ENCODE results near the gene NAA15.
A peak's percentile ranks its signal among the peaks of the same experiment; 100 is the strongest.
"Not testable (repeated sequence)": the region's sequence is repeated elsewhere in the genome, so short reads cannot be mapped to it uniquely, and the experiment has no call there.

Gene NAA15

DNA sequence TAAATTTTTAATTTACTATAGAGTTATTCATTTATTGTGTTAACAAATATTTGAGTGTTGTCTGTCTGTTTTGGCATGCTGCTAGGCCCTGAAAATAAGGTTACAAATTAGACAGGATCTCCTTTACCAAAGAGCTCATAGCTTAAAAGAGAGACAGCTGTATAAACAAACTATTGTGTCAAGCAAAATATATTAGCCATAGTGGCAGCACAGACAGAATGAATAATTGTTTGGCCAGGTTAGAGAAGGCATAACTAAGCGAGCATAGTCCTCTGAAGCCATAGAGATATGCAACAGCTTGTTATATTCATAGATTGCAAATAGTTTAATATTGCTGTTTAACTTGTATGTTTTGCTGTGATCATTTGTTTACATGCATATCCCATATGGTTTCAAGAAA is 67.7 kb downstream of the NAA15 start:
- no peak for DNase-seq

- DNase-seq: no peak
These were observed 72.9 kb downstream of the NAA15 start for GRCh38 chr4:139374251-139374650.

GRCh38 chr4:139386421-139386820 is 85.1 kb downstream of the NAA15 start:
- DNase-seq: no peak

GRCh38 chr4:139389102-139389501 is 87.8 kb downstream of the NAA15 start:
- no peak for DNase-seq

DNA sequence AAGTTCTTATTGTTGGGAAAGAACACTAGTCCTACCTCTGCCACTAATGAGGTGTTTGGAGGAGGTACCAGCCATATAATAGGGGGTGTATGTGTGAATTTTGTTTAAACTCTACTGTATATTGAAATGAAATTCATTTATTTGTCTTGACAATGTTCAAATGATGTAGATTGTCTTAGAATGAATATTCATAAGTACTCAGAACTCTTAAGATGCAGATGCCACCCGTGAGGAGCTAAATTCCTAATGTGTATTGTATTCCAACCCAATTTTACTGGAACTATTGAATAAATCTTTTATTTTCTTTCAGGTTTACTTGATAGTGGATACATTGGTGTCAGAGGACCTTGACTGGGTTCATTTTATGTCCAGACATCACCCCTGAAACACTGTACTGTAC is 88.7 kb downstream of the NAA15 start:
- DNase-seq: no peak

- no peak for DNase-seq
These were observed 90.4 kb downstream of the NAA15 start for GRCh38 chr4:139391731-139392130.

DNA sequence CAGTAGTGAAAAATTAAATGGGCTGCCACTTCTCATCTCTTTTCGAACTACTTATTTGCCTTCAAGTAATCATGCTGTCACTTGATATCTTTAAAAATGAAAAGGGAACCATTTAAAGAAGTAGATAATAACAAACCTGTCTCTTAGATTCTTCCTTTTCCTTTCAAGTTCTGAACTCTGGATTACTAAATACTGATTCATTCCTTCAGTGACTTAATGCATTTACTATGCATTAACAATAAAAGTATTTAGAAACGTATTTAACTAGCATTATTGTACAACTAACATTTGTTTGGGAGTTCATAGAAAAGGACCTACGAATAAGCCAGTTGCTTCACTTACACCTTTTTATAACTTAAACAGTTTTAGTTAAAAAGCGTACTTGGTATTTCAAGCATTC is 91.5 kb downstream of the NAA15 start:
- no peak for DNase-seq

DNA sequence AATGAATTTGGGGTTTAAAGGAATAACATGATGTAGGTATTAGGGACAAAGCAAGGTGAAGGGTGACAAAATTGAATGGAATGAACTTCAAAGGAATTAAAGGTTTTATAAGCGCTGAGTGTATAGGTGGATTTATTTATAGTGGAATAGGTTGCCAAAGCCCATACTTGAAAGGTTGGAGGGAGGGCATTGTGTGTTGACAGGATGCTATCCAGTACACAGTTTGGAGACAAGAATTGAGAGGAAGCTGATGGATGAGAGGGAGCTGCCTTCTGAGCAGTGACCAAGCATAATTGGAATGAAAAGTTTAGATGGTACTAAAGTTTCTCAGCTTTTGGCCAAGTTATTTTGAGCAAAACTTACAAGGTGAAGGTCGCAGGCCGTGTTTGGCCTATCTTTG is 100.1 kb downstream of the NAA15 start:
- no peak for DNase-seq

- DNase-seq: no peak
These were observed 101.1 kb downstream of the NAA15 start for GRCh38 chr4:139402436-139402835.

- no peak for DNase-seq
These were observed 102.2 kb downstream of the NAA15 start for GRCh38 chr4:139403462-139403861.

DNA sequence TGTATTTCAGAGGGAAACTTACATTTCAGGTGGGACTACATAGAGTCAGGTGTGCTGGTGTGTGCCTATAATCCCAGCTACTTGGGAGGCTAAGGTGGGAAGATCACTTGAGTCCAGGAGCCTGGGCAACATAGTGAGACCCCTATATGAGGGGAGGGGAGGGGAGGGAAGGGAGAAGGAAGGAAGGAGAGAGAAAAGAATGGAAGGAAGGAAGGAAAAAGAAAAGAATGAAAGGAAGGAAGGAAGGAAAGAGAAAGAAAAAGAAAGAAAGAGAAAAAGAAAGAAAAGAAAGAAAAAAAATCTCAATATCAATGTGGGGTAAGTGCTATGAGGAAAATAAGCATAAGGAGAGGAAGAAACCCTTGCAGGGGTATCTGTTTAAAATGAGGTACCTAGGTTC is 109.0 kb downstream of the NAA15 start:
- DNase-seq: no peak

DNA sequence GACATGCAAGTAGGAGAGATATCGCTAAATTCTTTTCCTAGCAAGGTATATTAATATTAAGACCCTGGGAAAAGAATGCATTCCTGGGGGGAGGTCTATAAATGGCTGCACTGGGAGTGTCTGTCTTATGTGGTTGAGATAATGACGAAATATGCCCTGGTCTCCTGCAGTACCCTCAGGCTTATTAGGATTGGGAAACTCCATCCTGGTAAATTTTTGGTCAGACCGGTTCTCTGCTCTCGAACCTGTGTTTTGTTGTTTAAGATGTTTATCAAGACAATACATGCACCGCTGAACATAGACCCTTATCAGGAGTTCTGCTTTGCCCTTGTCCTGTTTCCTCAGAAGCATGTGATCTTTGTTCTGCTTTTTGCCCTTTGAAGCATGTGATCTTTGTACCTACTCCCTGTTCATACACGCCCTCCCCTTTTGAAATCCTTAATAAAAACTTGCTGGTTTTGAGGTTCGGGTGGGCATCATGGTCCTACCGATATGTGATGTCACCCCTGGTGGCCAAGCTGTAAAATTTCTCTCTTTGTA is 113.4 kb downstream of the NAA15 start:
- not testable (repeated sequence) for DNase-seq

DNA sequence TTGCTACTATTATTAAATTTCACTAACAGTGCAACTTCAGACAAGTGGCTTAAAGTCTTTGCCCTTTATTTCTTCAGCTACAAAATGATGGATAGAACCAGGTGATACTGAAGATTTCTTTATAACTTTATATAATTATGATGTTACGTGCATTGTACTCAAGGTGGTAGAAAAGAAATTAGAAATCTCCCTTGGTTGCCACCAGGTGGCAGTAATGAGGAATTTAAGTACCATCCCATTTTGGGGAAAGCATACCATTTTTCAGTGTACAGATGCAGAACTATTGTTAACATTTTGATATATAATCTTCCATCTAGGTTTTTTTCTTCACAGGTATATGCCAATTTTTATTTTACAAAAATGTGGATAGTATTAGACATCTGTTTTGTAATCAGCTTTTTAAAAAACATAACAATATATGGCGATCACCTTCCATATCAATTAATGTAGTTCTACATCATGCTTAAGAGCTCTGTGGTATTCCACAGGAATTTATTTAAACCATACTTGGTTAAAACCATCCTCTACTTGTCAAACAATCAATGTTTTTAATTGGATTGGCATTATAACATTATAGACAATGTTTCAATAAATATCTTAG is 114.9 kb downstream of the NAA15 start:
- DNase-seq: peak; percentile 36

GRCh38 chr4:139419388-139419914 is 118.1 kb downstream of the NAA15 start:
- peak; percentile 70 for DNase-seq

- DNase-seq: no peak
These were observed 119.3 kb downstream of the NAA15 start for GRCh38 chr4:139420652-139421051.

DNA sequence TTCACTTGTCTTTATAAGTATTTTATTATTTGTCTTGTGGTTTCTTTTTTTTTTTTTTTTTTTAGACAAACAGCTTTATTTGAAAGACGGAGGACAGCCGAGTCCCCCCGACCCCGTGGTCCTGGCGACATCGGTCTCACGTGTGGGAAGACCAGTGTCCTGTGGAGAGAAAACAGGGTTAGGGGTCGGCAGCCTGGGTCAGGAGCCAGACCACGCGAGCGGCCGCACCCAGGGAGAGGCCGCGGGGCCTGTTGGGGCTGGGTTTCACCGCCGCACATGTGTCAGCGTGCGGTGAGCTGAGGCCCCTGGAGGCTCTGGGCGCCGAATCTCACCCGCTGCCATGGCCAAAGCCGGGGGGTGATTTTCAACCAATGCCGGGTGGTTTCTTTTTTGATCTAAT is 134.8 kb downstream of the NAA15 start:
- DNase-seq: no peak

GRCh38 chr4:139438141-139438540 is 136.8 kb downstream of the NAA15 start:
- DNase-seq: no peak

GRCh38 chr4:139441029-139441428 is 139.7 kb downstream of the NAA15 start:
- DNase-seq: no peak

DNA sequence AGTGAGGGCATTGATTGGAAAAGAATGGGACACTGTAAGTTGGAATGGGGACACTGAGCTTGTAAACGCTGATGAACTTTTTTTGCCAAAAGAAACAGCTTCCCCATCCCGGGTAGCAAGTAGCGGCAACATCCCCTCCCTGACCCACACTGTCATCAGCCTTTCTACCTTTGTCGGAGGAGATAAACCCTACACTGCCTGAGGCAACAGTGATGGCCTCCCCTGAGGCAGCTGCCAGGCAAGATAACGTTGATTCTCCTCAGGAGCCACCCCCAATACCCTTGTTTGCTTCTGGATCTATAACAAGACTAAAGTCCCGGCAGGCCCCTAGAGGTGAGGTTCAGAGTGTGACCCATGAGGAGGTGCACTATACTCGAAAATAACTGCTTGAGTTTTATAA is 142.4 kb downstream of the NAA15 start:
- DNase-seq: no peak

- not testable (repeated sequence) for DNase-seq
These were observed 143.6 kb downstream of the NAA15 start for GRCh38 chr4:139444881-139445280.

- DNase-seq: not testable (repeated sequence)
These were observed 145.8 kb downstream of the NAA15 start for GRCh38 chr4:139447078-139447477.

DNA sequence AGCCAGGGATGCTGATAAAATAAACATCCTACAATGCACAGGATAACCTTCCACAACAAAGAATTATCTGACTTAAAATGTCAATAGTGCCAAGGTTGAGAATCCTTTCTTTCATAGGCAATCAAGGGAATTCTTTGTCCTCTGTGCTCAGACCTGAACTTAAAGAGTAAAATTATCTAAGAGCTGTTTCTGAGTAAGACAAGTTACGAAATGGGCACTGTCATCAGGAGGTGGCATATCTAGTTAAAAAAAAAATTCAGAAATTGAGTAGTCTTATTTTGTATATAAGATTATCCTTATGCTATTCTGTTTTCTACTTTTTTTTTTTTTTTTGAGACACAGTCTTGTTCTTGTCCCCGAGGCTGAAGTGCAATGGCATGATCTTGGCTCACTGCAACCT is 149.3 kb downstream of the NAA15 start:
- DNase-seq: no peak

GRCh38 chr4:139451997-139452396 is 150.7 kb downstream of the NAA15 start:
- no peak for DNase-seq

GRCh38 chr4:139453041-139453370 is 151.7 kb downstream of the NAA15 start:
- peak; percentile 67 for DNase-seq

Measured in NCI-H2171 treated with DMSO at 0.1 percent for 48 hours (cell line).